ENCODE measurements around the gene BEND7.

GRCh38 chr10:13402021-13402420, 126.8 kb downstream of the BEND7 start:
- no peak for TF ChIP-seq POLR2A (IDR thresholded peaks at IDR 0.05; ENCODE audit: low read length)
- TF ChIP-seq GATA1 (IDR thresholded peaks at IDR 0.05; ENCODE audit: low read depth, low read length) = no peak

Measured in erythroblast (primary cell).